Keratinocyte (primary cell): ENCODE measurements around the gene MRPL39. TPM values are rescaled to one million over a fixed set of nuclear protein-coding genes. Genes with fewer than 3 reads are reported as not detected.

Source experiments
- DNase-seq: peaks from one replicate; pipeline ENCODE4 v3.0.0-alpha.2; 2011; ENCODE audit warnings: low read depth, missing footprints, low spot score
- FAIRE-seq: peaks from 2 replicates; lab custom pipeline; 2011; peaks lifted over from hg19 to GRCh38; lab: Jason Lieb, UNC
- H2AFZ ChIP-seq: 2 replicates; pipeline ENCODE4 v1.6.0; 2012; ENCODE audit warnings: low read length, control low read depth, inconsistent platforms; ENCODE audit not compliant: control insufficient read depth
- H3K27ac ChIP-seq: 2 replicates; pipeline ENCODE4 v1.5.1; 2011; ENCODE audit warnings: low read length; ENCODE audit not compliant: control insufficient read depth, insufficient read depth
- H3K27me3 ChIP-seq: 3 replicates; pipeline ENCODE4 v1.6.0; 2011; ENCODE audit warnings: low read length; ENCODE audit not compliant: control insufficient read depth, insufficient read depth; ENCODE audit errors: extremely low read depth
- H3K36me3 ChIP-seq, 2 experiments: 2 replicates in 1 of 2; 3 replicates in 1 of 2; pipeline ENCODE4 v1.5.1; 2011; ENCODE audit warnings: low read length in 2 of 2, mild to moderate bottlenecking in 1 of 2; ENCODE audit not compliant: control insufficient read depth in 2 of 2, insufficient read depth in 2 of 2; ENCODE audit errors: extremely low read depth in 1 of 2
- H3K4me1 ChIP-seq: 3 replicates; pipeline ENCODE4 v1.5.1; 2011; ENCODE audit warnings: low read length; ENCODE audit not compliant: control insufficient read depth, insufficient read depth; ENCODE audit errors: extremely low read depth
- H3K4me2 ChIP-seq: 3 replicates; pipeline ENCODE4 v1.6.0; 2011; ENCODE audit warnings: low read depth, low read length; ENCODE audit not compliant: control insufficient read depth, insufficient read depth; ENCODE audit errors: extremely low read depth
- H3K4me3 ChIP-seq, 3 experiments: fragments of 200-600 bp in 1 of 3; sonication (generic) in 1 of 3; 2 replicates in 2 of 3; 3 replicates in 1 of 3; pipeline ENCODE4 v1.5.1; 2011 to 2016; ENCODE audit warnings: low read length in 3 of 3, mild to moderate bottlenecking in 3 of 3, control low read depth in 2 of 3, inconsistent platforms in 1 of 3, low read depth in 1 of 3, mixed read lengths in 1 of 3, mixed run types in 1 of 3, moderate library complexity in 1 of 3; ENCODE audit not compliant: control insufficient read depth in 2 of 3, insufficient read depth in 2 of 3; ENCODE audit errors: extremely low read depth in 1 of 3
- H3K79me2 ChIP-seq: 2 replicates; pipeline ENCODE4 v1.6.0; 2012; ENCODE audit warnings: low read length; ENCODE audit not compliant: control insufficient read depth, insufficient read depth
- H3K9ac ChIP-seq: 3 replicates; pipeline ENCODE4 v1.6.0; 2011; ENCODE audit warnings: low read length; ENCODE audit not compliant: control insufficient read depth, insufficient read depth; ENCODE audit errors: extremely low read depth
- H3K9me1 ChIP-seq: 3 replicates; pipeline ENCODE4 v1.6.0; 2011; ENCODE audit warnings: low read length; ENCODE audit not compliant: control insufficient read depth, insufficient read depth; ENCODE audit errors: extremely low read depth
- H3K9me3 ChIP-seq: 2 replicates; pipeline ENCODE4 v1.5.1; 2012; ENCODE audit warnings: low read depth, low read length; ENCODE audit not compliant: control insufficient read depth
- H4K20me1 ChIP-seq: 3 replicates; pipeline ENCODE4 v1.6.0; 2011; ENCODE audit warnings: low read length; ENCODE audit not compliant: control insufficient read depth, insufficient read depth; ENCODE audit errors: extremely low read depth
- CTCF ChIP-seq, 3 experiments: IDR thresholded peaks in 1 of 3; conservative IDR thresholded peaks in 1 of 3; optimal IDR thresholded peaks in 1 of 3; 2 replicates in 2 of 3; 3 replicates in 1 of 3; pipeline versions ENCODE3 to v1.5.1; 2011; ENCODE audit warnings: low read length in 3 of 3, mild to moderate bottlenecking in 3 of 3, moderate library complexity in 2 of 3, control low read depth in 1 of 3, inconsistent platforms in 1 of 3; ENCODE audit not compliant: insufficient read depth in 2 of 3; ENCODE audit errors: extremely low read depth in 1 of 3
- EZH2 ChIP-seq: IDR thresholded peaks from one replicate; pipeline ENCODE4 v1.6.1; 2012; ENCODE audit warnings: inconsistent platforms, mild to moderate bottlenecking, low read length, moderate library complexity
- dilution Hi-C: fragments of 300-500 bp; cut with MboI; formaldehyde crosslinking; loops from one replicate; pipeline ENCODE4 v1.7.0; 2020; ENCODE audit warnings: low sequenced_read_pairs; ENCODE audit not compliant: extremely low pct_ligation_motif_present
- polyA plus RNA-seq, 5 experiments: library from polyadenylated mRNA; depleted of rRNA in 3 of 5; stranded (reverse) in 3 of 5; stranded (forward) in 1 of 5; unstranded in 1 of 5; fragments of >200 nt; gene quantifications; 1 replicate in 1 of 5; 2 replicates in 3 of 5; 3 replicates in 1 of 5; pipeline versions ENCODE4 v1.2.1 to v1.2.3, GENCODE V29; 2011 to 2012; ENCODE audit warnings: missing spikeins in 2 of 5, low read depth in 1 of 5, low replicate concordance in 1 of 5

The MRPL39 gene
- polyA plus RNA-seq, 1 donor (not counting 4 experiments of a cell fraction or from before 2014, with no cell fraction given): 51.4 TPM

- no peaks in the 10 kb centered on the region for H3K9me3 ChIP-seq
- TF ChIP-seq EZH2 (no peak), CTCF (optimal IDR thresholded peaks at IDR 0.05 in 1 of 3, IDR thresholded peaks at IDR 0.05 in 1 of 3, conservative IDR thresholded peaks at IDR 0.05 in 1 of 3; ENCODE audit: extremely low read depth in 1 of 3, insufficient read depth in 2 of 3, low read length in 3 of 3) (no peak)
- no peak overlapping the region for H2AFZ ChIP-seq
- no peak for DNase-seq
- no peaks in the 10 kb centered on the region for H3K9me1 ChIP-seq
- no peaks in the 10 kb centered on the region for H3K79me2 ChIP-seq
- no peak for FAIRE-seq
- H3K36me3 ChIP-seq: peaks cover 0 to 2% of the 10 kb centered on the region in 2 experiments
- no peaks in the 10 kb centered on the region for H3K27me3 ChIP-seq
- dilution Hi-C loops: no loop called here
- no peak overlapping the region for H3K9ac ChIP-seq
- no peak overlapping the region for H3K4me2 ChIP-seq
- H3K4me3 ChIP-seq: no peak overlapping the region
- H3K4me1 ChIP-seq: peaks cover 3% of the 10 kb centered on the region
- no peak overlapping the region for H3K27ac ChIP-seq
- H4K20me1 ChIP-seq: no peaks in the 10 kb centered on the region
These were observed 27.9 kb downstream of the MRPL39 start for GRCh38 chr21:25579226-25580013.

- no peak overlapping the region for H3K4me2 ChIP-seq
- H3K9ac ChIP-seq: no peak overlapping the region
- H3K79me2 ChIP-seq: no peaks in the 10 kb centered on the region
- peaks cover 0 to 2% of the 10 kb centered on the region in 2 experiments for H3K36me3 ChIP-seq
- H3K9me1 ChIP-seq: no peaks in the 10 kb centered on the region
- H3K4me1 ChIP-seq: peaks cover 12% of the 10 kb centered on the region
- dilution Hi-C loops: no loop called here
- H2AFZ ChIP-seq: no peak overlapping the region
- no peak for DNase-seq
- FAIRE-seq: no peak
- H3K9me3 ChIP-seq: no peaks in the 10 kb centered on the region
- TF ChIP-seq EZH2: no peak
- TF ChIP-seq CTCF (optimal IDR thresholded peaks at IDR 0.05 in 1 of 3, IDR thresholded peaks at IDR 0.05 in 1 of 3, conservative IDR thresholded peaks at IDR 0.05 in 1 of 3; ENCODE audit: extremely low read depth in 1 of 3, insufficient read depth in 2 of 3, low read length in 3 of 3): no peak
- no peaks in the 10 kb centered on the region for H3K27me3 ChIP-seq
- H3K4me3 ChIP-seq: no peak overlapping the region
- no peak overlapping the region for H3K27ac ChIP-seq
- H4K20me1 ChIP-seq: no peaks in the 10 kb centered on the region
These were observed 29.0 kb downstream of the MRPL39 start for GRCh38 chr21:25578056-25578961.
